Ovary (tissue), 9 donors: ENCODE results near the gene KIAA1143. TPM values are rescaled to one million over a fixed set of nuclear protein-coding genes. Genes with fewer than 3 reads are reported as not detected.

Source experiments
- DNase-seq, 5 donors: peaks; one replicate each; pipeline ENCODE4 v3.0.0-alpha.2; 2019 to 2020
- H3K27ac ChIP-seq, 2 donors: fragments of 200-600 bp; one replicate each; pipeline versions ENCODE4 v1.5.1 to v1.8.0; 2019 to 2022
- H3K27me3 ChIP-seq: fragments of 200-600 bp; one replicate; pipeline ENCODE4 v1.8.0; 2022
- H3K36me3 ChIP-seq: fragments of 200-600 bp; sonication (generic); one replicate; pipeline ENCODE4 v1.5.1; 2019
- H3K4me1 ChIP-seq: one replicate; pipeline ENCODE4 v1.8.1; 2013; ENCODE audit warnings: mild to moderate bottlenecking, moderate library complexity; ENCODE audit not compliant: insufficient read depth
- H3K4me3 ChIP-seq: fragments of 200-600 bp; sonication (generic); one replicate; pipeline ENCODE4 v1.5.1; 2017
- H3K9me3 ChIP-seq, 2 donors: fragments of 200-600 bp in 1 of 2; sonication (generic) in 1 of 2; one replicate each; pipeline versions ENCODE4 v1.5.1 to v1.8.1; 2013 to 2019; ENCODE audit warnings: mild to moderate bottlenecking in 1 of 2, moderate library complexity in 1 of 2
- CTCF ChIP-seq, 3 donors: fragments of 450-650 bp in 2 of 3; fragments of 200-600 bp in 1 of 3; IDR thresholded peaks; one replicate each; pipeline versions ENCODE4 v1.5.1 to v1.8.0; 2016 to 2022; ENCODE audit warnings: antibody characterized with exemption in 3 of 3, mild to moderate bottlenecking in 1 of 3
- EP300 ChIP-seq: sonication (generic); formaldehyde crosslinking; IDR thresholded peaks from one replicate; pipeline ENCODE4 v1.6.1; 2017; ENCODE audit warnings: antibody characterized with exemption
- POLR2A ChIP-seq: fragments of 450-650 bp; IDR thresholded peaks from one replicate; pipeline ENCODE4 v1.6.1; 2017; ENCODE audit warnings: antibody characterized with exemption, mild to moderate bottlenecking, moderate library complexity
- WGBS, 3 donors: extraction: QIAGEN DNeasy Blood & Tissue Kit in 1 of 3; methylation state at CpG; one replicate each; pipeline versions ENCODE4 v1.1.5 to v1.1.7; 2013 to 2017; 5-methylcytosine and 5-hydroxymethylcytosine counted together
- intact Hi-C, 4 donors: fragments of 100-400 bp; cut with DNase I; formaldehyde crosslinking; loops; one replicate each; pipeline versions ENCODE4 v1.11.0 to v1.15.1; 2022 to 2023
- polyA plus RNA-seq, 2 donors: library from polyadenylated mRNA; stranded (reverse); fragments of 200-250 nt in 1 of 2; fragments of 350-450 nt in 1 of 2; fragmentation: Illumina TruSeq in 1 of 2; extraction: RNeasy Lipid Tissue Mini Kit (QIAGEN cat#74804) in 1 of 2; gene quantifications; one replicate each; pipeline ENCODE4 v1.2.3, GENCODE V29; 2013 to 2014
- total RNA-seq, 7 donors: library from RNA; depleted of rRNA in 2 of 7; stranded (reverse); fragments of >200 nt in 2 of 7; fragmentation: NEBNext Ultra II Directional in 3 of 7; extraction: Animal tissue kit (Norgen Biotek cat#: 25700) in 3 of 7; gene quantifications; one replicate each; pipeline versions ENCODE4 v1.1.0 to v1.2.4, GENCODE V29; 2016 to 2023
- donor health status: DM: no; HTN: no; CAD: no; lungs with moderate emphysema.
- donor health status: DM: no; HTN: no; CAD: no.
- donor health status: Bipolar disorder and iron deficiency.
- donor health status: DM: yes; HTN: yes; CAD: no.
- donor health status: DM: no; HTN: no; CAD: no.
- donor health status: DM: yes; HTN: yes; CAD: no.

The KIAA1143 gene
- total and polyA plus RNA-seq, 9 donors: 22.4 to 55.4 (median 37.3) TPM

- WGBS, 3 donors: 95 to 98% (median 97%) methylated on average over 3 of the region's 3 CpGs
- no peak for DNase-seq
- H3K36me3 ChIP-seq: no peaks in the 10 kb centered on the region
- H3K9me3 ChIP-seq: peaks cover 6 to 28% of the 10 kb centered on the region in 2 donors
- no peak overlapping the region for H3K27ac ChIP-seq
- no peaks in the 10 kb centered on the region for H3K4me1 ChIP-seq
- TF ChIP-seq EP300 (no peak), POLR2A (no peak), CTCF (IDR thresholded peaks at IDR 0.05) (no peak)
- no peak overlapping the region for H3K4me3 ChIP-seq
- no peaks in the 10 kb centered on the region for H3K27me3 ChIP-seq
- intact Hi-C loops: no loop called here
These were observed 26.7 kb downstream of the KIAA1143 start for GRCh38 chr3:44734646-44735168.

GRCh38 chr3:44729384-44729910 is 32.0 kb downstream of the KIAA1143 start, which contains the start of gene ZNF501:
Gene ZNF501 (plus strand): TSS chr3:44729635. CDS start chr3:44734422, 4,787 bp downstream.
- TF ChIP-seq POLR2A (peak; percentile 43), EP300 (no peak), CTCF (IDR thresholded peaks at IDR 0.05) (no peak)
- no peaks in the 10 kb centered on the region for H3K4me1 ChIP-seq
- no peak within 1 kb of the TSS for H3K27ac ChIP-seq
- peak; percentile 88 to 92 (median 92) for DNase-seq
- H3K4me3 ChIP-seq: peak within 1 kb of the TSS; percentile 59
- intact Hi-C loops: no loop called here
- WGBS, 3 donors: 0 to 1% (median 1%) methylated on average over 45 to 46 of the region's 46 CpGs
- H3K36me3 ChIP-seq: no peaks in the 10 kb centered on the region
- H3K27me3 ChIP-seq: no peaks in the 10 kb centered on the region
- H3K9me3 ChIP-seq: peaks cover 9 to 31% of the 10 kb centered on the region in 2 donors

GRCh38 chr3:44722103-44722401 is 39.4 kb downstream of the KIAA1143 start:
- TF ChIP-seq EP300: no peak
- no peak for TF ChIP-seq POLR2A
- TF ChIP-seq CTCF (IDR thresholded peaks at IDR 0.05): no peak
- no peak for DNase-seq
- Histone ChIP-seq H3K36me3 (peaks cover 8% of the 10 kb centered on the region), H3K4me1 (no peaks in the 10 kb centered on the region), H3K27ac (no peak overlapping the region), H3K4me3 (no peak overlapping the region), H3K27me3 (no peaks in the 10 kb centered on the region), H3K9me3 (peaks cover 24 to 63% of the 10 kb centered on the region in 2 donors)
- 94 to 100% (median 99%) methylated on average over 1 of the region's 1 CpG for WGBS, 3 donors
- intact Hi-C loops: no loop called here

GRCh38 chr3:44721231-44722102 is 40.0 kb downstream of the KIAA1143 start:
- 97% methylated on average over 10 of the region's 10 CpGs for WGBS, 3 donors
- H3K4me1 ChIP-seq: no peaks in the 10 kb centered on the region
- DNase-seq: no peak
- intact Hi-C loops: no loop called here
- H3K27ac ChIP-seq: no peak overlapping the region
- peaks cover 24 to 64% of the 10 kb centered on the region in 2 donors for H3K9me3 ChIP-seq
- TF ChIP-seq CTCF (IDR thresholded peaks at IDR 0.05) (no peak), POLR2A (no peak), EP300 (no peak)
- H3K36me3 ChIP-seq: peaks cover 8% of the 10 kb centered on the region
- no peak overlapping the region for H3K4me3 ChIP-seq
- H3K27me3 ChIP-seq: no peaks in the 10 kb centered on the region
